OCI-LY7 (cell line): ENCODE measurements around the gene WASF3.

ENCODE experiments used
- EZH2phosphoT487 ChIP-seq: fragments of 200-600 bp; sonication (generic); IDR thresholded peaks from 2 replicates; pipeline ENCODE4 v1.6.1; 2018; ENCODE audit warnings: low read depth, borderline replicate concordance, mild to moderate bottlenecking, mixed run types, antibody characterized with exemption, low read length, moderate library complexity, mixed read lengths
- TF ChIP-seq, protein P1 (sequence below): fragments of 200-600 bp; sonication (generic); conservative IDR thresholded peaks from 2 replicates; pipeline ENCODE4 v1.5.1; 2014; ENCODE audit warnings: mild to moderate bottlenecking, antibody characterized with exemption, low read length, moderate library complexity, mixed read lengths

DNA sequence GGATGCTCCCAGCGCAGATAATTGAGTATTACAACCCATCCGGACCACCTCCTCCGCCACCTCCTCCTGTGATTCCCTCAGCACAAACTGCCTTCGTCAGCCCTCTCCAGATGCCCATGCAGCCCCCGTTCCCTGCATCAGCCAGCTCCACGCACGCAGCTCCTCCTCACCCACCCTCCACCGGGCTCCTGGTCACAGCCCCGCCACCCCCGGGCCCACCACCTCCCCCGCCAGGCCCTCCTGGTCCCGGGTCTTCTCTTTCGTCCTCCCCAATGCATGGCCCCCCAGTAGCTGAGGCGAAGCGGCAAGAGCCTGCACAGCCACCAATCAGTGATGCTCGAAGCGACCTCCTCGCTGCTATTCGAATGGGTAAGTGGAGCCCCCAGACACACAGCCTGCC lies 125.1 kb downstream of the WASF3 start:
- TF ChIP-seq, protein P1, sequence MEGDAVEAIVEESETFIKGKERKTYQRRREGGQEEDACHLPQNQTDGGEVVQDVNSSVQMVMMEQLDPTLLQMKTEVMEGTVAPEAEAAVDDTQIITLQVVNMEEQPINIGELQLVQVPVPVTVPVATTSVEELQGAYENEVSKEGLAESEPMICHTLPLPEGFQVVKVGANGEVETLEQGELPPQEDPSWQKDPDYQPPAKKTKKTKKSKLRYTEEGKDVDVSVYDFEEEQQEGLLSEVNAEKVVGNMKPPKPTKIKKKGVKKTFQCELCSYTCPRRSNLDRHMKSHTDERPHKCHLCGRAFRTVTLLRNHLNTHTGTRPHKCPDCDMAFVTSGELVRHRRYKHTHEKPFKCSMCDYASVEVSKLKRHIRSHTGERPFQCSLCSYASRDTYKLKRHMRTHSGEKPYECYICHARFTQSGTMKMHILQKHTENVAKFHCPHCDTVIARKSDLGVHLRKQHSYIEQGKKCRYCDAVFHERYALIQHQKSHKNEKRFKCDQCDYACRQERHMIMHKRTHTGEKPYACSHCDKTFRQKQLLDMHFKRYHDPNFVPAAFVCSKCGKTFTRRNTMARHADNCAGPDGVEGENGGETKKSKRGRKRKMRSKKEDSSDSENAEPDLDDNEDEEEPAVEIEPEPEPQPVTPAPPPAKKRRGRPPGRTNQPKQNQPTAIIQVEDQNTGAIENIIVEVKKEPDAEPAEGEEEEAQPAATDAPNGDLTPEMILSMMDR, result no peak
- no peak for TF ChIP-seq EZH2phosphoT487
